ENCODE results near the gene DLL1. TPM values are rescaled to one million over a fixed set of nuclear protein-coding genes. Genes with fewer than 3 reads are reported as not detected.

The DLL1 gene
- total and polyA plus RNA-seq, 9 of the 15 experiments (the other 6 are each of a cell fraction or from before 2014, with no cell fraction given), result not detected

DNA sequence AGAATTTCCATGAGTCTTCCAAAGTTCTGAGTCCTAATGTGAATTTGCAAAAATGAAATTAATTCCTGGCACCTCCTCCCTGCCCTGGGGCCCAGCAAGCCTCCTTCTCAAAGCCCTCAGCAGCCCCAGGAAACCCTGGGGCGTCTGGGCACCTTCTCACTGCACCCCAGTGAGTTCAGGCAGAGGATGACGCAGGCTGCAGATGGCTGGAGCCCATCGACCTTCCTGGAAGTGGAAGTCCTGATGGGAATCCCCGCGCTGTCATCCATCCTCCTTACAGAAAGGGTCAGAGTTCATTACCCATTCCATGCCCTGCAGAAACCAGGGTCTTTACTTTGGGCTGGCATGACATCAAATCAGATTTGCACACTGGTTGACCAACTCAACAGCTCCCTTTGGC lies 31.6 kb downstream of the DLL1 start:
- H3K27me3 ChIP-seq (ENCODE audit: control insufficient read depth in 2 of 2, insufficient read depth in 2 of 2, low read length in 2 of 2), result peaks cover 63 to 90% of the 10 kb centered on the region in 2 experiments
- no peak for DNase-seq (ENCODE audit: extremely low read depth in 1 of 4, low spot score in 3 of 4)
- H3K4me3 ChIP-seq, result no peak overlapping the region
- in situ Hi-C loops (cut with MboI), result no loop called here
- no peak for ATAC-seq
- POLR2A ChIA-PET, result no interaction called here
- H3K27ac ChIP-seq (ENCODE audit: extremely low read depth, low read depth, low read length), result no peak overlapping the region
- no peaks in the 10 kb centered on the region for H3K36me3 ChIP-seq (ENCODE audit: control insufficient read depth, insufficient read depth, low read length)
- WGBS (ENCODE audit: insufficient coverage, low coverage, missing lambda C conversion rate), result 0% methylated on average over 5 of the region's 5 CpGs
- no peak overlapping the region for H3K9ac ChIP-seq (ENCODE audit: insufficient read depth in 1 of 2, low read depth in 2 of 2, low read length in 2 of 2)
- FAIRE-seq, result no peak
- no peak for TF ChIP-seq ZNF780A (CRISPR knock-in tag; IDR thresholded peaks at IDR 0.05)
- no peak for TF ChIP-seq NFXL1 (CRISPR knock-in tag; IDR thresholded peaks at IDR 0.05)
- no peak for TF ChIP-seq SRSF7 (optimal IDR thresholded peaks at IDR 0.05; ENCODE audit: low read depth, low read length)
- no peak for TF ChIP-seq THRAP3 (IDR thresholded peaks at IDR 0.05; ENCODE audit: borderline replicate concordance)
- TF ChIP-seq, protein P1, sequence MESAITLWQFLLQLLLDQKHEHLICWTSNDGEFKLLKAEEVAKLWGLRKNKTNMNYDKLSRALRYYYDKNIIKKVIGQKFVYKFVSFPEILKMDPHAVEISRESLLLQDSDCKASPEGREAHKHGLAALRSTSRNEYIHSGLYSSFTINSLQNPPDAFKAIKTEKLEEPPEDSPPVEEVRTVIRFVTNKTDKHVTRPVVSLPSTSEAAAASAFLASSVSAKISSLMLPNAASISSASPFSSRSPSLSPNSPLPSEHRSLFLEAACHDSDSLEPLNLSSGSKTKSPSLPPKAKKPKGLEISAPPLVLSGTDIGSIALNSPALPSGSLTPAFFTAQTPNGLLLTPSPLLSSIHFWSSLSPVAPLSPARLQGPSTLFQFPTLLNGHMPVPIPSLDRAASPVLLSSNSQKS (CRISPR knock-in tag; IDR thresholded peaks at IDR 0.05), result no peak
- no peak for TF ChIP-seq SMARCA5 (IDR thresholded peaks at IDR 0.05)
- H3K9me3 ChIP-seq (replicated peaks; ENCODE audit: control insufficient read depth, insufficient read depth, low read depth, low read length), result 0 out of 2 replicates have a peak, but pooled peaks cover 2% of the 10 kb centered on the region
- no peaks in the 10 kb centered on the region; the same call in 1 of the 2 replicates for H4K20me1 ChIP-seq (replicated peaks; ENCODE audit: control insufficient read depth, insufficient read depth, low read length)
- no peak overlapping the region for H3K4me2 ChIP-seq (ENCODE audit: insufficient read depth, low read length)
- no peaks in the 10 kb centered on the region for H3K79me2 ChIP-seq (ENCODE audit: control insufficient read depth, insufficient read depth, low read length)
- no peaks in the 10 kb centered on the region for H3K9me1 ChIP-seq (ENCODE audit: control insufficient read depth, insufficient read depth, low read length)
- intact Hi-C loops (cut with micrococcal nuclease), result no loop called here
- no TSS peak for BruUV-seq (replicated peaks)
- CTCF ChIA-PET (ENCODE audit: low intra/inter-chr PET ratio), result no interaction called here
- no peaks in the 10 kb centered on the region; a peak in 1 of 5 replicates for H3K4me1 ChIP-seq (replicated peaks in 1 of 2; ENCODE audit: control insufficient read depth in 2 of 2, insufficient read depth in 2 of 2, low read length in 2 of 2)
- no peak overlapping the region for H2AFZ ChIP-seq (ENCODE audit: low read depth, low read length)

DNA sequence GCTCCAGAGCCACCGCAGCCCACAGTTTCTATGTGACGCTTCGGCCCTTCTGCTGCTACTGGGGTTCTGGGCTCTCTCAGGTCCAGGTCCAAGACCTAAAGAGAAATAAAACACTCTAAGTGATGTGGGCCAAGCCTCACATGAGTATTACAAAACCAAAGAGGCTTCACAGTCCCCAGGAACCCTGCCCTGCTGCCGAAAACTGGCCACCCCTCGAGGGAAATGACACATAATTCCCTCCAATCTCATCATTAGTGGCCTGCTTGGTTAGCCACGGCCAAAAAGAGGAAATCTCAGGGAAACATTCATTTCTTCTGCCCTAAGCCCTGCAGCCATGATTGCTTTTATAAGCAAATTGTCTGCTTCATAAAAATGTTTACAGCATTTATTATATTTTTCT lies 32.5 kb downstream of the DLL1 start:
- BruUV-seq (replicated peaks), result no TSS peak
- H3K9me3 ChIP-seq (replicated peaks; ENCODE audit: control insufficient read depth, insufficient read depth, low read depth, low read length), result 0 out of 2 replicates have a peak, but pooled peaks cover 2% of the 10 kb centered on the region
- H3K9me1 ChIP-seq (ENCODE audit: control insufficient read depth, insufficient read depth, low read length), result no peaks in the 10 kb centered on the region
- ATAC-seq, result no peak
- H3K4me3 ChIP-seq, result no peak overlapping the region
- FAIRE-seq, result no peak
- DNase-seq (ENCODE audit: extremely low read depth in 1 of 4, low spot score in 3 of 4), result no peak
- in situ Hi-C loops (cut with MboI) (no loop called here), intact Hi-C loops (cut with micrococcal nuclease) (no loop called here)
- no peak overlapping the region for H2AFZ ChIP-seq (ENCODE audit: low read depth, low read length)
- H3K36me3 ChIP-seq (ENCODE audit: control insufficient read depth, insufficient read depth, low read length), result no peaks in the 10 kb centered on the region
- H3K4me2 ChIP-seq (ENCODE audit: insufficient read depth, low read length), result no peak overlapping the region
- no peaks in the 10 kb centered on the region; a peak in 1 of 5 replicates for H3K4me1 ChIP-seq (replicated peaks in 1 of 2; ENCODE audit: control insufficient read depth in 2 of 2, insufficient read depth in 2 of 2, low read length in 2 of 2)
- no peaks in the 10 kb centered on the region for H4K20me1 ChIP-seq (replicated peaks; ENCODE audit: control insufficient read depth, insufficient read depth, low read length)
- peaks cover 65 to 90% of the 10 kb centered on the region in 2 experiments for H3K27me3 ChIP-seq (ENCODE audit: control insufficient read depth in 2 of 2, insufficient read depth in 2 of 2, low read length in 2 of 2)
- 6% methylated on average over 6 of the region's 6 CpGs for WGBS (ENCODE audit: insufficient coverage, low coverage, missing lambda C conversion rate)
- H3K9ac ChIP-seq (ENCODE audit: insufficient read depth in 1 of 2, low read depth in 2 of 2, low read length in 2 of 2), result no peak overlapping the region
- CTCF ChIA-PET (ENCODE audit: low intra/inter-chr PET ratio), result no interaction called here
- POLR2A ChIA-PET, result interaction anchor here (1.2 kb wide), 1 partner anchor 10 kb away, joined by 4 read pairs; no protein-coding TSS in a partner anchor
- H3K79me2 ChIP-seq (ENCODE audit: control insufficient read depth, insufficient read depth, low read length), result no peaks in the 10 kb centered on the region
- H3K27ac ChIP-seq (ENCODE audit: extremely low read depth, low read depth, low read length), result no peak overlapping the region
- TF ChIP-seq TAF9B (IDR thresholded peaks at IDR 0.05; ENCODE audit: partially characterized antibody) (no peak), ZNF184 (CRISPR knock-in tag; IDR thresholded peaks at IDR 0.05) (no peak), POLR2A (conservative IDR thresholded peaks at IDR 0.05) (no peak), MAZ (CRISPR knock-in tag; conservative IDR thresholded peaks at IDR 0.05 in 1 of 2, IDR thresholded peaks at IDR 0.05 in 1 of 2) (no peak), SRSF9 (IDR thresholded peaks at IDR 0.05; ENCODE audit: borderline replicate concordance, low read depth, low read length) (no peak), SMARCA5 (IDR thresholded peaks at IDR 0.05) (no peak), SNIP1 (IDR thresholded peaks at IDR 0.05; ENCODE audit: low read depth) (no peak)
- TF ChIP-seq, protein P2, sequence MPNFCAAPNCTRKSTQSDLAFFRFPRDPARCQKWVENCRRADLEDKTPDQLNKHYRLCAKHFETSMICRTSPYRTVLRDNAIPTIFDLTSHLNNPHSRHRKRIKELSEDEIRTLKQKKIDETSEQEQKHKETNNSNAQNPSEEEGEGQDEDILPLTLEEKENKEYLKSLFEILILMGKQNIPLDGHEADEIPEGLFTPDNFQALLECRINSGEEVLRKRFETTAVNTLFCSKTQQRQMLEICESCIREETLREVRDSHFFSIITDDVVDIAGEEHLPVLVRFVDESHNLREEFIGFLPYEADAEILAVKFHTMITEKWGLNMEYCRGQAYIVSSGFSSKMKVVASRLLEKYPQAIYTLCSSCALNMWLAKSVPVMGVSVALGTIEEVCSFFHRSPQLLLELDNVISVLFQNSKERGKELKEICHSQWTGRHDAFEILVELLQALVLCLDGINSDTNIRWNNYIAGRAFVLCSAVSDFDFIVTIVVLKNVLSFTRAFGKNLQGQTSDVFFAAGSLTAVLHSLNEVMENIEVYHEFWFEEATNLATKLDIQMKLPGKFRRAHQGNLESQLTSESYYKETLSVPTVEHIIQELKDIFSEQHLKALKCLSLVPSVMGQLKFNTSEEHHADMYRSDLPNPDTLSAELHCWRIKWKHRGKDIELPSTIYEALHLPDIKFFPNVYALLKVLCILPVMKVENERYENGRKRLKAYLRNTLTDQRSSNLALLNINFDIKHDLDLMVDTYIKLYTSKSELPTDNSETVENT (CRISPR knock-in tag; IDR thresholded peaks at IDR 0.05), result no peak
